GM12891 (cell line): ENCODE data around the gene CDK15.

Experiments
- DNase-seq: peaks from one replicate; pipeline ENCODE4 v3.0.0; 2011; ENCODE audit warnings: low spot score; ENCODE audit not compliant: insufficient read length
- FAIRE-seq: peaks from 2 replicates; lab custom pipeline; 2011; peaks lifted over from hg19 to GRCh38; lab: Jason Lieb, UNC
- PAX5 ChIP-seq: IDR thresholded peaks from 2 replicates; pipeline ENCODE4 v1.6.1; 2011; ENCODE audit warnings: low read length, moderate library complexity, mild to moderate bottlenecking; ENCODE audit not compliant: insufficient read depth, severe bottlenecking
- POLR2A ChIP-seq: IDR thresholded peaks from 2 replicates; pipeline ENCODE4 v1.6.1; 2011; ENCODE audit warnings: low read depth, low read length, control low read depth
- POLR2AphosphoS5 ChIP-seq: IDR thresholded peaks from 2 replicates; pipeline ENCODE4 v1.6.1; 2011; ENCODE audit warnings: low read depth, low read length, control low read depth
- POU2F2 ChIP-seq: IDR thresholded peaks from 2 replicates; pipeline ENCODE4 v1.6.1; 2011; ENCODE audit warnings: low read depth, mild to moderate bottlenecking, control low read depth, low read length, moderate library complexity
- SPI1 ChIP-seq: IDR thresholded peaks from 2 replicates; pipeline ENCODE4 v1.6.1; 2011; ENCODE audit warnings: low read depth, low read length, control low read depth
- TAF1 ChIP-seq: IDR thresholded peaks from 2 replicates; pipeline ENCODE4 v1.6.1; 2011; ENCODE audit warnings: low read depth, low read length, control low read depth

CDK15 gene

DNA sequence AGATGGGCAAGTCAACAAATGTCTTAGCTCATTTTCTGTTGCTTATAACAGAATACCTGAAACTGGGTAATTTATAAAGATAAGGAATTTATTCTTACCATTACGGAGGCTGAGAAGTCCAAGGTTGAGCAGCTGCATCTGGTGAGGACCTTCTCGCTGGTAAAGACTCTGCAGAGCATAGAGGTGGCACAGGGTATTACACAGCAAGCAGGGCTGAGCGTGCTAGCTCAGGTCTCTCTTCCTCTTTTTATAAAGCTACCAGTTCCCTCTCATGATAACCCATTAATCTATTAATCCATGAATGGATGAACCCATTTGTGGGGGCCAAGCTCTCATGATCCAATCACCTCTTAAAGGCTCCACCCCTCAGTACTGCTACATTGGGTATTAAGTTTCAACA lies 109.1 kb downstream of the CDK15 start:
- no peak for DNase-seq
- TF ChIP-seq TAF1: no peak
- TF ChIP-seq POU2F2: no peak
- TF ChIP-seq SPI1: peak; percentile 92
- FAIRE-seq: no peak

DNA sequence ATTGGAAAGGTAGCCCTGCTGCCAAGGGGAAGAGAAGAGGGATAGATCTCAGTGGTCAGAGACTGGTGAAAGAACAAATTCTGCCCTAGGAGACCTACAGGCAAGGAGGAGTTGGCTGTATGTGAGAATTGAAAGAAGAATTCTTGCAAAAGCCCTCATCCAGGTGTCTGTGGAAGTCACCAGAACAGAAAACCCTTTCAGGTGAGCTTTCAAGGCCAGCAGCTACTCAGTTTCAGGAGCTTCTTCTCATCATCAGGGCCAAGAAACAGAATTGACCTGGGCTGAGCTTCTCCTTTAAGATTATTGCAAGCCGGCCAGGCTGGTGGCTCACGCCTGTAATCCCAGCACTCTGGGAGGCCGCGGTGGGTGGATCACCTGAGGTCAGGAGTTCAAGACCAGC lies 110.2 kb downstream of the CDK15 start:
- DNase-seq (no peak), FAIRE-seq (no peak)
- no peak for TF ChIP-seq POU2F2
- TF ChIP-seq SPI1: no peak
- TF ChIP-seq PAX5: no peak
- no peak for TF ChIP-seq POLR2AphosphoS5
- TF ChIP-seq TAF1: no peak
- TF ChIP-seq POLR2A: no peak

DNA sequence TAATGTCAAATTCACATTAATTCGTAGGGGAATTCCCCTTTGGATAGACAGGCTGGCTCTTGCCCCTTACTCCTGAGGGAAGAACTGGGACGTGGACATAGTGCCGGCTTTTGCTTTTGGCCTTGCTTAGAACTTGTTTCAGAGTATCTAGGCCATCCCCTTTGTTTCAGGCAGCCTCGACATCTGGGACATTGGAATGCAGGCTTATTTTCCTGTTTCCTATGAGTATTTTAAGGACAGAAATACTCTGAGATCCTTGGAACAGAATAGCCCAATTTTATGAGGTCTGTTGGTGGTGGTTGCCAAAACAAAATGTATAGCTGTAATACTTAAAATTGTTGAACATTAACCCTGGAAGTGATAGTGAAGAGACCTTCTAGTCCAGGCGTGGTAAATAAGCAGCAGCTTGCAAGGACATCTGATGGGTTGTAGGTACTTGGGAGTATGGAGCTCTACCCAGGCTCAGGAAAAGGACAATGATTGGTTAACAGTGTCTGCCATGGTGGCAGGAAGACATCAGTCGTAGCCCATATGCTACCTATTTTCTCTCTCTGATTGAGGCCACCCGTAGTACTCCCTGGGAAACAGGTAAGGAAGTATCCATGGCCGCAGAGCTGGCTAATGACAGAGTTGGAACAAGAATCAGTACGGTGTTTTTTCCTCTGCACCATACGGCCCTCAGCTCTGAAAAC lies 112.4 kb downstream of the CDK15 start:
- DNase-seq (no peak), FAIRE-seq (no peak)
- TF ChIP-seq SPI1: no peak
- TF ChIP-seq PAX5: no peak
- no peak for TF ChIP-seq POLR2A
- no peak for TF ChIP-seq POLR2AphosphoS5
- TF ChIP-seq TAF1: no peak

DNA sequence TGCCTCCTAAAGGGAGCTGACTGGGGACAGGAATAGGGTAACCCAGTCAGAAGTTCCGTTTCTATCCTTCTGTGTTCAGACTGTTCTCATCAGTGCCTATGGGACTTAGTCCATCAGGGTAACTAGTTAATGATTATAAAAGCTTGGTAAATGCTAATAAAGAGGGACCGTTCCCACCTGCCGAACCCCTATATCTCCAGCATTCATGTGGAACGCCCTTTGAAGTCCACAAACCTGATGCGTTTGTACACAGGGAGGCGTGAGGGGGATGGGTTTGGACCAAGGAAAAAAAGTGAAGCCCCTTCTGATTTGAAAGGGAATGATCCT lies 112.9 kb downstream of the CDK15 start:
- DNase-seq (no peak), FAIRE-seq (no peak)
- TF ChIP-seq PAX5: no peak

DNA sequence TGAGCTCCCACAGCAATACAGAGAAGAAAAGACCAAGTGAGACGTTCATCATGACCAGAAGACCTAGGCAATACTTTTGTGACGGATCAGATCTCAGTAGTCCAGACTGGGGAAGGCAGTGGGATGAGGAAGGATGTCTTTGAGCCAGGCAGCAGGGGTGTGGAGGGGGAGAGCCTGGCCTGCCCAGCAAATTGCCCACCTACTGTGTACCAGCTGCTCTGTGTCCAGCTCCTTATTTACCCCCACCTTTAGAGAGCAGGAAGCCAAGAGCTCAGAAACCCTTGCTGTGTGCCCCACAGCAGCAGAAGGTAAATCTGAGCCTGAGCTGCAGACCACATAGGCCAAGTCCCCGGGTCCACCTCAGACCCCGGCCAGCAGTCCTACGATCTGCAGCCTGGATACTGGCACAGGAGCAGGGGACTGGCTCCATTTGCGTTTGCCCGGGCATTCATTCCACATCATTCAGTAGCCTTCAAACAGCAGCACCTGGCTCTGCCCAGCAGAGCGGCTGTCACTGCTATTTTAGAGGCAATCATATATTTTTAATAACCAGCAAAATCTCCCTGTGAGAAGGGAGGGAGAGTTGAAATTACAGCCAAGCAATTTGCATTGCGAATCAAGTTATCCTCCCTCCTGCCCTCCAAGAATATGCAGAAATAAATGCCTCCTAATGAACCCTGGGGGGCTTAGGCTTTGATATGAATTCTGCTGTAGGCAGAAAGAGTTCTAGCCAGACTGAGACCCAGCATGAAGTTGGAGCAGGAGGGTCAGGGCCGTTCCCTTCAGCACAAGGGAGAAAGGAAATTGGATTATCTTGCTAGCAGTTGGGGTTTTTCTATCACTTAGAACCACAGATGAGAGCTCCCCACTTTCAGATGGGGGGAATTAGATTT lies 117.3 kb downstream of the CDK15 start:
- no peak for DNase-seq
- FAIRE-seq: no peak
- no peak for TF ChIP-seq POLR2A
- TF ChIP-seq TAF1: no peak
- TF ChIP-seq POLR2AphosphoS5: no peak
- TF ChIP-seq POU2F2: no peak
- TF ChIP-seq SPI1: no peak
- TF ChIP-seq PAX5: no peak

DNA sequence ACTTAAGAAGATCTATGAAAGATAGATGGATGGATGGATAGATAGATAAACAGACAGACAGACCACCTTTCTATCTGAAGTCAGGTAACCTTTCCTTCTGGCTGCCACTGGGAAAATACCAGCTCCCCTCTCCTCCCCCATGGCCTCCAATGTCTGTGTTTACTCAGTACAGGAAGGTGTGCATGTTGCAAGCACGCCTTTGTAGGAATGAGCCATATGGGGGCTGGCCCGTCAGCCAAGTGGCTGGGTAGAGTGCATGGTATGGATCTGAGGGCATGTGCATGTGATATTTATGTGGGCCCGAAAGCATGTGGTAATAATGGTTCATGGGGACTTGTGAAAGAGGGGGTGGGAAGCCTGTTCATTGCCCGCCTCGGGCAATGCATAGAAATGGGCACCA lies 118.1 kb downstream of the CDK15 start:
- TF ChIP-seq POLR2A: no peak
- TF ChIP-seq POU2F2: no peak
- TF ChIP-seq PAX5: no peak
- no peak for TF ChIP-seq TAF1
- no peak for TF ChIP-seq SPI1
- TF ChIP-seq POLR2AphosphoS5: no peak
- DNase-seq (no peak), FAIRE-seq (no peak)

DNA sequence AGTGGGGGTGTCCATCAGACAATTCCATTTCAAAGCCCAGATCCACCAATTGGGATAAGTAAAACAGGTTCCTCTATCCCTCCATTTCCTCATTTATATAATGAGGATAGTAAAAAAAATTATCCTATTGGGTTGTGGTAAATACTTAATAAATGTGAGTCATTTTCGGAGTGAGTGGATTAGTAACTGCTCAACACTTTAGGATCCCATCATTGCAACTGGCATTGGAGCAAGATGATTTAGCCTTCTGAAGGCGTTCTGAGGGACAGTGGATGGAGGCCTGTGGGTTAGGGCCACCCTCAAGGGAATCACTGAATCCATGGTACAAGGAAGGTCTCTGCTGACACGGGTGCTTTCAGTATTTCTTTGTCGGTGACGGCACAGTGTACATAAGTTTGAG lies 118.7 kb downstream of the CDK15 start:
- FAIRE-seq (no peak), DNase-seq (no peak)
- TF ChIP-seq TAF1: no peak
- TF ChIP-seq POLR2AphosphoS5: no peak
- no peak for TF ChIP-seq POU2F2

DNA sequence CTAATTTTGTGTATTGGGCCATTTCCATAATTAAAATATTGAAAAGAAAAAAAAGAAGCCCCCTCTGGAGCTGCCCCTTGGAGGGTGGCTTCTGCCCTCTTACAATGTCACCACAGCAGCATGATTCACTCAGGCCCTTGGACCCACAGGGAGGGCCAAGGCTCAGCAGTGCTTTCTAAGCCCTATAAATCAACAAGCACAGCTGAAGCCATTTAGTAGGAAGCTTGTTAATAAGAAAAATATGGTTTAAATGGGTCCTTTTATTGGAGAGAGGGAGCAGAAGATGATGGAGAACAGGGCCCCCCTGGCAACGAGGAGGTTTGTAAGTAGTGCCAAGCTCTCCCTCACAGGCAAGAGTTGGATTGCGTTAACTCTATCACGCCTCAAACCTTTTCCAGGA lies 119.7 kb downstream of the CDK15 start:
- TF ChIP-seq POLR2AphosphoS5 (no peak), PAX5 (no peak), POU2F2 (no peak), SPI1 (no peak), POLR2A (no peak), TAF1 (no peak)
- no peak for DNase-seq
- no peak for FAIRE-seq

DNA sequence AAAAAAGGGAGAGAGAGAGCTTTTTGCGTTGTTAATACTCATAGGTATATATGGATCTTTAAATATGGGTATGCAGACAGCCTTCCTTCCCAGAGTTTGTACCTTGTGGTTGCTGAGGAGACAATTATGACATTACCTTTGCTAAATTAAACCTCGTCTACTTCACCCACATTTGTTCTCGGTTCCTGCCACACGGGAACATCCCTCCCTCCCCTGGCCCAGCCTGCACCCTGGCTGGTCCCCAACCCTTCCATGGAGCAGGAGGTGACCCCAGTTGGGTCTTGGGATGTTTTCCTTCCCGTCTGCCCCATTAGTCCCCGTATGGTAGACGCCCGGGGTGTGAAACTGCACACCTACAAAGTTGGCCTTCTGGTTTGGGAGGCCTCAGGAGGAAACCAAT lies 122.0 kb downstream of the CDK15 start:
- DNase-seq (no peak), FAIRE-seq (no peak)
- TF ChIP-seq TAF1 (no peak), POLR2A (no peak), POU2F2 (no peak), PAX5 (no peak), SPI1 (no peak), POLR2AphosphoS5 (no peak)

DNA sequence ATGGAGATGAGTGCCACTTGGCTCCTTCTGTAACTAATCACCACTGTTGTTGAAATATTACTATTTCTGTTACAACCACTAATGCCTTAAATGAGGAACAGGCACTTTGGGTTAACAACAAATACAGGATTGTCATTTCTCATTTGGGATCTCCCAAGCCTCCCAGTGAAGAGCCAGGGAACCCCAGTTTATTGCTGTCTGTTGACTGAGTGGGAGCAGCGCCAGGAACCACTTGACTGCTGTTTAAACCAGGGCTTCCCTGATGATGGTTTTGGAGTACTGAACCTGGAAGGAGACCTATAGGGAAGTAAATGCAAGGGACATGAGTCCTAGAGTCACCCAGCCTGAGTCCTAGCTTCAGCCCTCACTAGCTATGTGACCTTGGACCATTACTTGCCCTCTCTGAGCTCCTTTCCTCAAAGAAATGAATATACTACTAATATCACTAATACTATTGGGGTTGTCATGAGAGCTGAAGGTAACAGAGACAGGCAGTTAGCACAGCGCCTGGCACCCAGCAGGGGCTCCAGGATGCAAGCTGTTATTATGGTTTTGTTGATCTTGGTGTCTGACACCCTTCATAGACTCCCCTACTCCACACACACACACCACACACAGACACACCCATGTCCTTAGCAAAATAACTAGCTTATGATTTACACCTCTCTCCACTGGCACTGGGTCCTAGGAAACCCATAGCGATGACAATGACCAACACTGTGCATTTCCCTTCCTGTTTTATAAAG lies 123.1 kb downstream of the CDK15 start:
- TF ChIP-seq TAF1 (no peak), POU2F2 (no peak), POLR2AphosphoS5 (no peak), PAX5 (no peak), POLR2A (no peak)
- no peak for DNase-seq
- no peak for FAIRE-seq
